Loucy (cell line): ENCODE data around the gene STAU1.

Experiments
- H2AFZ ChIP-seq: fragments of 200-600 bp; sonication (generic); 2 replicates; pipeline ENCODE4 v1.6.0; 2016; ENCODE audit warnings: antibody characterized with exemption, mild to moderate bottlenecking, low read length, moderate library complexity
- H3F3A ChIP-seq: fragments of 200-600 bp; 2 replicates; pipeline ENCODE4 v1.6.0; 2016; ENCODE audit warnings: antibody characterized with exemption, low read depth, mild to moderate bottlenecking
- H3K27me3 ChIP-seq: fragments of 200-600 bp; sonication (generic); 2 replicates; pipeline ENCODE4 v1.6.1; 2014; ENCODE audit warnings: low read length, mild to moderate bottlenecking; ENCODE audit not compliant: insufficient read depth, poor library complexity, severe bottlenecking
- H3K36me3 ChIP-seq: fragments of 200-600 bp; sonication (generic); 2 replicates; pipeline ENCODE4 v1.6.1; 2016; ENCODE audit warnings: low read length; ENCODE audit not compliant: insufficient read depth
- H3K4me1 ChIP-seq: fragments of 200-600 bp; sonication (generic); 2 replicates; pipeline ENCODE4 v1.5.1; 2014; ENCODE audit warnings: low read length, mild to moderate bottlenecking; ENCODE audit not compliant: insufficient read depth, poor library complexity, severe bottlenecking
- H3K4me2 ChIP-seq: fragments of 200-600 bp; sonication (generic); 2 replicates; pipeline ENCODE4 v1.6.0; 2014; ENCODE audit warnings: antibody characterized with exemption, low read length, low read depth, mild to moderate bottlenecking; ENCODE audit not compliant: poor library complexity, severe bottlenecking
- H3K4me3 ChIP-seq: fragments of 200-600 bp; sonication (generic); 2 replicates; pipeline ENCODE4 v1.5.1; 2014; ENCODE audit warnings: low read length, mild to moderate bottlenecking, mixed read lengths; ENCODE audit not compliant: poor library complexity, severe bottlenecking
- H3K79me2 ChIP-seq: fragments of 200-600 bp; sonication (generic); 2 replicates; pipeline ENCODE4 v1.6.1; 2014; ENCODE audit warnings: low read length; ENCODE audit not compliant: insufficient read depth
- H3K9ac ChIP-seq: fragments of 200-600 bp; sonication (generic); 2 replicates; pipeline ENCODE4 v1.6.0; 2014; ENCODE audit warnings: mild to moderate bottlenecking, low read depth, low read length, moderate library complexity; ENCODE audit not compliant: poor library complexity, severe bottlenecking
- H3K9me2 ChIP-seq: fragments of 200-600 bp; sonication (generic); replicated peaks from 2 replicates; pipeline ENCODE4 v1.6.1; 2016; ENCODE audit warnings: low read depth, low read length, mixed read lengths
- H3K9me3 ChIP-seq: fragments of 200-600 bp; sonication (generic); 2 replicates; pipeline ENCODE4 v1.6.1; 2014; ENCODE audit warnings: mild to moderate bottlenecking, antibody characterized with exemption, low read length, low read depth; ENCODE audit not compliant: insufficient read depth
- H4K20me1 ChIP-seq: fragments of 200-600 bp; sonication (generic); 2 replicates; pipeline ENCODE4 v1.6.0; 2014; ENCODE audit warnings: antibody characterized with exemption, low read length, mild to moderate bottlenecking; ENCODE audit not compliant: insufficient read depth, poor library complexity, severe bottlenecking
- EZH2phosphoT487 ChIP-seq: fragments of 200-600 bp; IDR thresholded peaks from 2 replicates; pipeline ENCODE4 v1.6.1; 2018; ENCODE audit warnings: antibody characterized with exemption, mild to moderate bottlenecking, moderate library complexity, borderline replicate concordance
- TF ChIP-seq, protein P1 (sequence below): fragments of 200-600 bp; sonication (generic); conservative IDR thresholded peaks from 2 replicates; pipeline ENCODE4 v1.5.1; 2014; ENCODE audit warnings: mild to moderate bottlenecking, antibody characterized with exemption, low read length

Gene STAU1

GRCh38 chr20:49228676-49229075 is 40.5 kb upstream of the STAU1 start:
- H3K9ac ChIP-seq = no peak overlapping the region
- H3K9me3 ChIP-seq = no peaks in the 10 kb centered on the region
- H3K4me3 ChIP-seq = no peak overlapping the region
- H3K4me1 ChIP-seq = no peaks in the 10 kb centered on the region
- H2AFZ ChIP-seq = no peak overlapping the region
- H3K4me2 ChIP-seq = no peak overlapping the region
- peaks cover 57% of the 10 kb centered on the region; the same call in 1 of the 2 replicates for H3K36me3 ChIP-seq
- no peaks in the 10 kb centered on the region for H4K20me1 ChIP-seq
- H3K27me3 ChIP-seq = no peaks in the 10 kb centered on the region
- no peaks in the 10 kb centered on the region for H3F3A ChIP-seq
- H3K79me2 ChIP-seq = no peaks in the 10 kb centered on the region
- TF ChIP-seq EZH2phosphoT487 = no peak
- TF ChIP-seq, protein P1, sequence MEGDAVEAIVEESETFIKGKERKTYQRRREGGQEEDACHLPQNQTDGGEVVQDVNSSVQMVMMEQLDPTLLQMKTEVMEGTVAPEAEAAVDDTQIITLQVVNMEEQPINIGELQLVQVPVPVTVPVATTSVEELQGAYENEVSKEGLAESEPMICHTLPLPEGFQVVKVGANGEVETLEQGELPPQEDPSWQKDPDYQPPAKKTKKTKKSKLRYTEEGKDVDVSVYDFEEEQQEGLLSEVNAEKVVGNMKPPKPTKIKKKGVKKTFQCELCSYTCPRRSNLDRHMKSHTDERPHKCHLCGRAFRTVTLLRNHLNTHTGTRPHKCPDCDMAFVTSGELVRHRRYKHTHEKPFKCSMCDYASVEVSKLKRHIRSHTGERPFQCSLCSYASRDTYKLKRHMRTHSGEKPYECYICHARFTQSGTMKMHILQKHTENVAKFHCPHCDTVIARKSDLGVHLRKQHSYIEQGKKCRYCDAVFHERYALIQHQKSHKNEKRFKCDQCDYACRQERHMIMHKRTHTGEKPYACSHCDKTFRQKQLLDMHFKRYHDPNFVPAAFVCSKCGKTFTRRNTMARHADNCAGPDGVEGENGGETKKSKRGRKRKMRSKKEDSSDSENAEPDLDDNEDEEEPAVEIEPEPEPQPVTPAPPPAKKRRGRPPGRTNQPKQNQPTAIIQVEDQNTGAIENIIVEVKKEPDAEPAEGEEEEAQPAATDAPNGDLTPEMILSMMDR = no peak
- H3K9me2 ChIP-seq = no peaks in the 10 kb centered on the region

- no peaks in the 10 kb centered on the region for H3K9me2 ChIP-seq
- peaks cover 50% of the 10 kb centered on the region; the same call in 1 of the 2 replicates for H3K36me3 ChIP-seq
- no peak overlapping the region for H2AFZ ChIP-seq
- H3K4me2 ChIP-seq = no peak overlapping the region
- H3F3A ChIP-seq = no peaks in the 10 kb centered on the region
- no peaks in the 10 kb centered on the region for H3K4me1 ChIP-seq
- no peaks in the 10 kb centered on the region for H3K9me3 ChIP-seq
- H3K27me3 ChIP-seq = no peaks in the 10 kb centered on the region
- H3K79me2 ChIP-seq = peaks cover 11% of the 10 kb centered on the region
- H3K9ac ChIP-seq = no peak overlapping the region
- TF ChIP-seq, protein P1 = no peak; the same call in 1 of the 2 replicates
- TF ChIP-seq EZH2phosphoT487 = no peak
- H3K4me3 ChIP-seq = no peak overlapping the region
- no peaks in the 10 kb centered on the region for H4K20me1 ChIP-seq
Measured at GRCh38 chr20:49225896-49226295, 37.8 kb upstream of the STAU1 start.

- Histone ChIP-seq H2AFZ (peak overlapping the region; percentile 93), H3K9ac (peak overlapping the region; percentile 82), H3K9me2 (no peaks in the 10 kb centered on the region), H3K9me3 (no peaks in the 10 kb centered on the region), H3F3A (no peaks in the 10 kb centered on the region), H3K4me2 (peak overlapping the region; percentile 80), H3K27me3 (no peaks in the 10 kb centered on the region), H3K4me1 (peaks cover 11% of the 10 kb centered on the region), H3K4me3 (peak overlapping the region; percentile 81), H3K79me2 (peaks cover 28% of the 10 kb centered on the region), H4K20me1 (peaks cover 9% of the 10 kb centered on the region), H3K36me3 (peaks cover 25% of the 10 kb centered on the region; the same call in 1 of the 2 replicates)
- no peak for TF ChIP-seq EZH2phosphoT487
- TF ChIP-seq, protein P1 = no peak
Measured at GRCh38 chr20:49219924-49220831, 32.0 kb upstream of the STAU1 start.
